ENCODE results near the gene SYP.

The SYP gene

GRCh38 chrX:49186125-49187027 is 13.6 kb downstream of the SYP start, which contains the start of gene PRICKLE3:
Gene PRICKLE3, minus strand, starts transcription at chrX:49186373. Its CDS starts 76 bp downstream, at chrX:49186297.
- peaks cover 29% of the 10 kb centered on the region for H3K4me1 ChIP-seq (ENCODE audit: insufficient read depth, low read length)
- peak within 1 kb of the TSS; percentile 65 to 90; a peak in 3 of 4 replicates for H3K4me3 ChIP-seq (ENCODE audit: low read depth in 1 of 2, low read length in 2 of 2)
- H2AFZ ChIP-seq (ENCODE audit: low read depth, low read length): peak within 1 kb of the TSS; percentile 74
- TF ChIP-seq CTCF (IDR thresholded peaks at IDR 0.05; ENCODE audit: borderline replicate concordance, extremely low read depth, low read length, poor library complexity, severe bottlenecking): peak; percentile 68
- no peak for TF ChIP-seq EZH2 (IDR thresholded peaks at IDR 0.05; ENCODE audit: borderline replicate concordance, low read depth, low read length, severe bottlenecking)
- peak within 1 kb of the TSS; percentile 79 for H3K9ac ChIP-seq (ENCODE audit: low read depth, low read length)
- ATAC-seq (ENCODE audit: insufficient read depth, low read depth): peak; percentile 53
- H4K20me1 ChIP-seq (ENCODE audit: insufficient read depth, low read length): no peaks in the 10 kb centered on the region
- H3K9me3 ChIP-seq (ENCODE audit: insufficient read depth, low read length, severe bottlenecking): no peaks in the 10 kb centered on the region
- H3K27ac ChIP-seq (ENCODE audit: low read length): peak within 1 kb of the TSS; percentile 77
- H3K36me3 ChIP-seq (ENCODE audit: insufficient read depth, low read length): peaks cover 13% of the 10 kb centered on the region
- H3K27me3 ChIP-seq (ENCODE audit: insufficient read depth, low read length, poor library complexity): no peaks in the 10 kb centered on the region
- peaks cover 18% of the 10 kb centered on the region for H3K79me2 ChIP-seq (ENCODE audit: insufficient read depth, low read length)
- DNase-seq: peak; percentile 84
- H3K4me2 ChIP-seq (ENCODE audit: insufficient read depth, low read length): peak within 1 kb of the TSS; percentile 82

- Histone ChIP-seq H3K4me2 (ENCODE audit: insufficient read depth, low read length) (peak overlapping the region; percentile 82), H3K4me1 (ENCODE audit: insufficient read depth, low read length) (peaks cover 22% of the 10 kb centered on the region), H3K27ac (ENCODE audit: low read length) (no peak overlapping the region), H3K9me3 (ENCODE audit: insufficient read depth, low read length, severe bottlenecking) (no peaks in the 10 kb centered on the region), H3K27me3 (ENCODE audit: insufficient read depth, low read length, poor library complexity) (no peaks in the 10 kb centered on the region), H3K9ac (ENCODE audit: low read depth, low read length) (peak overlapping the region; percentile 79), H3K36me3 (ENCODE audit: insufficient read depth, low read length) (peaks cover 21% of the 10 kb centered on the region), H4K20me1 (ENCODE audit: insufficient read depth, low read length) (no peaks in the 10 kb centered on the region), H2AFZ (ENCODE audit: low read depth, low read length) (no peak overlapping the region), H3K4me3 (ENCODE audit: low read depth in 1 of 2, low read length in 2 of 2) (peak overlapping the region in 1 of 2 experiments; percentile 90; a peak in 2 of 4 replicates), H3K79me2 (ENCODE audit: insufficient read depth, low read length) (peaks cover 14% of the 10 kb centered on the region)
- TF ChIP-seq CTCF (IDR thresholded peaks at IDR 0.05; ENCODE audit: borderline replicate concordance, extremely low read depth, low read length, poor library complexity, severe bottlenecking): no peak
- no peak for TF ChIP-seq EZH2 (IDR thresholded peaks at IDR 0.05; ENCODE audit: borderline replicate concordance, low read depth, low read length, severe bottlenecking)
- no peak for DNase-seq
- no peak for ATAC-seq (ENCODE audit: insufficient read depth, low read depth)
Observed at GRCh38 chrX:49184294-49185281, 15.4 kb downstream of the SYP start.

- Histone ChIP-seq H2AFZ (ENCODE audit: low read depth, low read length) (no peak overlapping the region), H4K20me1 (ENCODE audit: insufficient read depth, low read length) (no peaks in the 10 kb centered on the region), H3K27ac (ENCODE audit: low read length) (no peak overlapping the region), H3K79me2 (ENCODE audit: insufficient read depth, low read length) (peaks cover 14% of the 10 kb centered on the region), H3K9me3 (ENCODE audit: insufficient read depth, low read length, severe bottlenecking) (no peaks in the 10 kb centered on the region), H3K4me3 (ENCODE audit: low read depth in 1 of 2, low read length in 2 of 2) (no peak overlapping the region), H3K4me2 (ENCODE audit: insufficient read depth, low read length) (no peak overlapping the region), H3K9ac (ENCODE audit: low read depth, low read length) (no peak overlapping the region), H3K36me3 (ENCODE audit: insufficient read depth, low read length) (peaks cover 27% of the 10 kb centered on the region), H3K27me3 (ENCODE audit: insufficient read depth, low read length, poor library complexity) (no peaks in the 10 kb centered on the region), H3K4me1 (ENCODE audit: insufficient read depth, low read length) (peaks cover 16% of the 10 kb centered on the region)
- DNase-seq: no peak
- TF ChIP-seq EZH2 (IDR thresholded peaks at IDR 0.05; ENCODE audit: borderline replicate concordance, low read depth, low read length, severe bottlenecking) (no peak), CTCF (IDR thresholded peaks at IDR 0.05; ENCODE audit: borderline replicate concordance, extremely low read depth, low read length, poor library complexity, severe bottlenecking) (no peak)
- ATAC-seq (ENCODE audit: insufficient read depth, low read depth): no peak
Observed at GRCh38 chrX:49183701-49184281, 16.2 kb downstream of the SYP start.
